ENCODE results near the gene NEK4.

Gene NEK4

GRCh38 chr3:52705438-52705687, 65.4 kb downstream of the NEK4 start:
- DNase-seq (ENCODE audit: low read depth in 1 of 2, low spot score in 1 of 2), result no peak

GRCh38 chr3:52704611-52705437, 65.9 kb downstream of the NEK4 start:
- no peak for DNase-seq (ENCODE audit: low read depth in 1 of 2, low spot score in 1 of 2)

- no peak for DNase-seq (ENCODE audit: low read depth in 1 of 2, low spot score in 1 of 2)
Observed at GRCh38 chr3:52703341-52703740, 67.4 kb downstream of the NEK4 start.

DNA sequence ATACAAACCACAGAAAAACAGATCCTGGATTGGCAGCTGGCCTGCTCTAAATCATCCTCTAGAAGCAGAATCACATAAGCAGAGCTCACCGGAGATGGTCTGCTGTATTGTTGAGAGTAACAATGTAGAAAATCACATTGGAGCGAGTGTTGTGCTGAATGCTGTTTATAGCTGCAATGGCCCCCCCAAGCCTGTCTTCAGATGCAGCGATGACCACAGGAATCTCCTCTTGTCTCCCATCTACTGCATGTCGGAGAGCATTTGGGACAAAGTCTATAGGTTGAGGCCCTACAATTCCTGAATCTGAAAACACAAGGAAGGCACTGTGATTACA, 73.1 kb downstream of the NEK4 start:
- DNase-seq (ENCODE audit: low read depth in 1 of 2, low spot score in 1 of 2), result no peak

DNA sequence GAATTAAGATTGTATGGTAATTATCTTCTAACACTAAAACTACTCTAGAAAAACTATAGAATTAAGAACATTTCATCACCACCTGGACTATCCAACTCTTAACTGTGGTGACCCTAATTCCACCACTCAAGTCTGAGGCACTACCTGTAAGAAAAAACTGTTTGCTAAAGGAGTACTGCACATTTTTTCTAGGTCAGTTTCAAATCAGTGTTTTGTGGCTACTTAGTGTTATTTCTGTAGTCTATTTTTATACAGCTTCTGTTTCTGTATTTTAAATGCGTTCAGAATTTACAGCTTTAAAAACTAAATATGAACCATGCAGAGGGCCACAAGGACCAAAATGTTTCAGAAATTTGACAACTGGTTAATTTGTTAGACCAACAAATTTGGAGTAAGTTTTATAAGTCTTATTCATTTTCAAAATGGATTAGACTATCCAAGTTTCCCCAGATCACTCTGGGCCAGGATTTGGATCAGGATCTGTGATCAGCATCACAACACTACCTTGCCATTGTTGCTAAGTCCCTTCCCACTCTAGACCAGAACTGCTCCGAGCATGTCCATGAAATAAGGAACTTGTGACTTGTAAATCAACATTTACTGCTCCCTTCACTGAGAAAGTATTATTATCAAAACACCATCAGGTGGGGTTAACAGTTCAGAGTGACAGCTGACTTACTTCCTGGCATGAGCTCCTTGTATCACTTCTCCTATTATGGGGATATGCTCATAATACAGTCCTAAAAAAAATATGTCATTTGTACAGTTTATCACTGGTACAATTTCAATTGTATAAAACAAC, 73.7 kb downstream of the NEK4 start:
- DNase-seq (ENCODE audit: low read depth in 1 of 2, low spot score in 1 of 2), result no peak

- no peak for DNase-seq (ENCODE audit: low read depth in 1 of 2, low spot score in 1 of 2)
Observed at GRCh38 chr3:52695798-52696671, 74.7 kb downstream of the NEK4 start.

- DNase-seq (ENCODE audit: low read depth in 1 of 2, low spot score in 1 of 2), result no peak
Observed at GRCh38 chr3:52694528-52695189, 76.1 kb downstream of the NEK4 start.

DNA sequence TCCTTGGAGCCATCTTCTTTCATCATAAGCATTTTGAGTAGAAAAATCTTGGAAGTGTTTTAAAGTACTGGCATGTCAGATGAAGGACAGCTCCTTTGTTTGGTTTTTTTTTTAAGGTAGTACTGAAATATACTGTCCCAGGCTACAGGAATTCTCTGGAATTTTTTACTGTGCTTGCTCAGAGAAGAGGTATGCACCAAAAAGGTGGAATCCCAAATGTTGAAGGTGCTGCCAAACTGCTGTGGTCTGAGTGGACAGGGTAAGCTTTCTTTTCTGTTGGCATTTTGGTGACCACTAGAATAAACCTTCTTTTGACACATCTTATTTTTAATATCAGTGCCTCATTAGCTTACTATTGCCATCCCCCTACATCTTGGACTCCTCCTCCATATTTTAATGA, 77.7 kb downstream of the NEK4 start:
- DNase-seq (ENCODE audit: low read depth in 1 of 2, low spot score in 1 of 2), result no peak

GRCh38 chr3:52690560-52690959, 80.2 kb downstream of the NEK4 start:
- no peak for DNase-seq (ENCODE audit: low read depth in 1 of 2, low spot score in 1 of 2)

DNA sequence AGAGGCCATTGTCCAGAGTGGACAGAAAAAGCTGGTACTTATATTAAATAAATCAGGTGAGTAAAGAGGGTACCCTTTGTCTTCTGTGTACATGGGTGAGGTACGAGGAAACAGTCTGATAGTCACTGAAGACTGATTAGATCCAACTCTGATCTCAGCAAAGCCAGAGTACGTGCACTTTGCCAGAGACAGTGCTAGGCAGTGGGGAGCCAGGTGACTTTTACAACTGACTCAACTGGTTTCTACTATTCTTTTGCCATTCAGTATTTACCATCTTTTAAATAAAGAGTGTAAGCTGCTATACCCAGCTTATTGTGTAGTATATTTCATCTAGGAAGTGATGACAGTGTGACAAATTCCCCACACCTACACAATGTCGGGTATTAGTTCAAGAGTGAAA, 81.6 kb downstream of the NEK4 start:
- DNase-seq (ENCODE audit: low read depth in 1 of 2, low spot score in 1 of 2), result no peak

DNA sequence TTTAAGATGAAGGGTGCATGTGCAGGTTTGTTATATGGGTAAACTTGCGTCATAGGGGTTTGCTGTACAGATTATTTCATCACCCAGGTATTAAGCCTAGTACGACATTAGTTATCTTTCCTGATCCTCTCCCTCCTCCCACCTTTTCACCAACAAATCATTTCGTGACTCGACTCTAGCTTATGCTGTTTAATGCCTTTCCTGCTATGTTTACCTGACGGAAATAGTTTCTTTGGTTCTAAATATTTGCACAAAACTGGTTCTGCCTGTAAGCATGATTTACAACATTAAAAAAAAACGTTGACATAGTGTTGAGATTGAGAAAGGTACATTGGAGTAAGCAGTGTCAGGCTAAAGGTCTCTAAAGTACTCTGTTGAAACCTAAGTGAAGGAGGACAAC, 82.5 kb downstream of the NEK4 start:
- DNase-seq (ENCODE audit: low read depth in 1 of 2, low spot score in 1 of 2), result no peak

GRCh38 chr3:52685709-52686691, 84.7 kb downstream of the NEK4 start, which contains the start of the genes GNL3 and PBRM1:
TSS of gene GNL3 (plus strand) at chr3:52686032. CDS start at chr3:52686093, 61 bp downstream.
TSS of gene PBRM1 (minus strand) at chr3:52685913.
- DNase-seq (ENCODE audit: low read depth in 1 of 2, low spot score in 1 of 2), result peak; percentile 85 to 89

DNA sequence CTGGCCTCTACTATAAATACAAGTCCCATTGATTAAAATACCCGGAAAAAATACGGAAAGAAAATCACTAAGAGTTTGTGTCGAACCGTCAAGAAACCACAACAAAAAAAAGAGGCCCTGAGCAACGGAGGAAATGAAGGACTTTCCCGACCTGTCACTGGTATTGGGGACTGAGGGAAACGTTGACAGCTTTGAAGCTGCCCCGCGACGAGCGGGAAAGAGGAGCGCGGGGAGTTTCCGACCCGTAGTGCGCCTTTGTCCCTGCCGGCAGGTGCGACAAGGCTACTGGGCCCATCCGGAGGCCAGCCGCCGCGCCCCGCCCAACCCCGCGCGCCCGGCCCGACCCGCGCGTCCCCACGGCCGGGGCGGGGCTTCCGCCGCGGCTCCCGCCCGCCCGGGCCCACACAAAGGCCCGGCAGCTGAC, 85.4 kb downstream of the NEK4 start:
- DNase-seq (ENCODE audit: low read depth in 1 of 2, low spot score in 1 of 2), result peak; percentile 57 to 66

GRCh38 chr3:52684184-52684583, 86.6 kb downstream of the NEK4 start:
- DNase-seq (ENCODE audit: low read depth in 1 of 2, low spot score in 1 of 2), result no peak

- no peak for DNase-seq (ENCODE audit: low read depth in 1 of 2, low spot score in 1 of 2)
Observed at GRCh38 chr3:52683611-52684010, 87.1 kb downstream of the NEK4 start.

DNA sequence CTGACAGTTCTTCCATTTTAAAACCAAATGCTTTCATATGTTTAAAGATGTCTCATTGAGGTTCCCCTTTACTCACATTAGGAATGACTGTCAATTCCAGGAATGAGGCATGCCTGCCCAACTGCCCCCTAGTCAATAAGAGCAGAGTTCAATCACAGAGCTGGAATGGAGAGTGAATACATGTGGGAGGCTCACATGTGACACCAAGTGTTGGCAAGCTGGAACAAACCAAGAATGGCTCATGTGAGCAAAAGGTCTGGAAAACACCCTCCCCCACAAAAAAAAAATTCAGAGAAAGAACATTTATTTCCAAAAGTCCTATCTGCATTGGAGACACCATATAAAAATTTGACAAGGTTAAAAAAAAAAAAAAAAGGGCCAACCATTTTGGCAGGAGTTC, 88.7 kb downstream of the NEK4 start:
- no peak for DNase-seq (ENCODE audit: low read depth in 1 of 2, low spot score in 1 of 2)

GRCh38 chr3:52681596-52681995, 89.1 kb downstream of the NEK4 start:
- no peak for DNase-seq (ENCODE audit: low read depth in 1 of 2, low spot score in 1 of 2)

DNA sequence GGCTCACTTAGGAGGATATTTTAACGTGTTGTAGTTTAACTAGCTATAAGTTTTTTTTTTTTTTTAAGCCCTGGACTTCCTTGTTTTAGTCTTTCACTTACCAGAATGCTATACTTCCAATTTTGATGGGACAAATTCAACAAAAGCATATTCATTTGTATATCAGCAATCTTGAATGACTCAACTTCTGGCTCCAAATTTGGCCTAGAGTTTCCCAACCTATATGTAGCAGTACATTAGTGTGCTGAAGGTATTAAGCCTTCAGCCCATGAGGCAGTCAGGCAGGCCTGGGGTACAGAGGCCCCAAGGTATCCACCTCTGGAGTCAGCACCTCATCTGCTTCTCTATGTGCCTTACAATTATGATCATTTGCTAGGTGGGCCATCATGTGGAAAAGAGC, 90.9 kb downstream of the NEK4 start:
- no peak for DNase-seq (ENCODE audit: low read depth in 1 of 2, low spot score in 1 of 2)

- no peak for DNase-seq (ENCODE audit: low read depth in 1 of 2, low spot score in 1 of 2)
Observed at GRCh38 chr3:52679199-52679538, 91.6 kb downstream of the NEK4 start.

Measured in stimulated activated CD4-positive, alpha-beta T cell treated with anti-CD3 and anti-CD28 coated beads, Interleukin-15, amount 100 ng/mL, for 1 hour (primary cell).